HS-27A (cell line): ENCODE data around the gene TXNL4A.

Experiments used
- DNase-seq: peaks from one replicate; pipeline ENCODE4 v3.0.0-alpha.2; 2012; ENCODE audit warnings: low read depth, missing footprints

The TXNL4A gene

GRCh38 chr18:79948719-79949411 is 39.5 kb downstream of the TXNL4A start:
- DNase-seq: no peak

- DNase-seq: no peak
Measured at GRCh38 chr18:79947881-79948610, 40.3 kb downstream of the TXNL4A start.

GRCh38 chr18:79947054-79947755 is 41.2 kb downstream of the TXNL4A start:
- no peak for DNase-seq

GRCh38 chr18:79945118-79946042 is 43.0 kb downstream of the TXNL4A start:
- DNase-seq: no peak

- no peak for DNase-seq
Measured at GRCh38 chr18:79944746-79945117, 43.6 kb downstream of the TXNL4A start.

GRCh38 chr18:79944126-79944731 is 44.1 kb downstream of the TXNL4A start:
- DNase-seq: no peak

- no peak for DNase-seq
Measured at GRCh38 chr18:79943608-79944125, 44.7 kb downstream of the TXNL4A start.

- DNase-seq: no peak
Measured at GRCh38 chr18:79942786-79943607, 45.4 kb downstream of the TXNL4A start.

GRCh38 chr18:79942211-79942610 is 46.2 kb downstream of the TXNL4A start:
- DNase-seq: no peak

GRCh38 chr18:79941473-79942119 is 46.8 kb downstream of the TXNL4A start:
- no peak for DNase-seq

- no peak for DNase-seq
Measured at GRCh38 chr18:79940814-79941472, 47.4 kb downstream of the TXNL4A start.

- DNase-seq: no peak
Measured at GRCh38 chr18:79940126-79940813, 48.1 kb downstream of the TXNL4A start.

- no peak for DNase-seq
Measured at GRCh38 chr18:79939096-79939495, 49.3 kb downstream of the TXNL4A start.

- DNase-seq: no peak
Measured at GRCh38 chr18:79938196-79938595, 50.2 kb downstream of the TXNL4A start.

GRCh38 chr18:79937103-79937860 is 51.1 kb downstream of the TXNL4A start:
- DNase-seq: no peak

- no peak for DNase-seq
Measured at GRCh38 chr18:79936641-79937040, 51.7 kb downstream of the TXNL4A start.

- DNase-seq: no peak
Measured at GRCh38 chr18:79935925-79936324, 52.4 kb downstream of the TXNL4A start.

- no peak for DNase-seq
Measured at GRCh38 chr18:79935499-79935898, 52.9 kb downstream of the TXNL4A start.
